ENCODE results near the gene METAP1D.

Gene METAP1D

DNA sequence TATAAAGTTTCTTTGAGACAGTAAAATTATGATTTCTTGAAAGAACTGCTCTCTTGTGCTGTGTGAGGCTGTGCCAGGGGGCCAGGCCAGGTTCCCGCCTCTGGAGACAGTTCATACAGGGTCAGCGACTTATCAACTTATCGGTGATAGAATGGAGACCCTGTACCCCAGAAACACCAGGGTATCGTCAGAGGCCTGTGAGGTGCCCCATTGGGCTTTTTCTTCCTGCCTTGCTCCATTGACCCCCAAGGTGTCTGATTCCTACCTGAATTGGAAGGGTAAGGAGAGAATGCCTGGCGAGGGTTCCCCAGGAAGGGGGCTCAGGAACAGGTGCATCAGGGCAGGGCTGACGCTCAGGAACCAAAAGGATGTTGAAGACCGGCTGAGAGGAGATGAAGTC, 89.9 kb downstream of the METAP1D start:
- TF ChIP-seq, protein P1, sequence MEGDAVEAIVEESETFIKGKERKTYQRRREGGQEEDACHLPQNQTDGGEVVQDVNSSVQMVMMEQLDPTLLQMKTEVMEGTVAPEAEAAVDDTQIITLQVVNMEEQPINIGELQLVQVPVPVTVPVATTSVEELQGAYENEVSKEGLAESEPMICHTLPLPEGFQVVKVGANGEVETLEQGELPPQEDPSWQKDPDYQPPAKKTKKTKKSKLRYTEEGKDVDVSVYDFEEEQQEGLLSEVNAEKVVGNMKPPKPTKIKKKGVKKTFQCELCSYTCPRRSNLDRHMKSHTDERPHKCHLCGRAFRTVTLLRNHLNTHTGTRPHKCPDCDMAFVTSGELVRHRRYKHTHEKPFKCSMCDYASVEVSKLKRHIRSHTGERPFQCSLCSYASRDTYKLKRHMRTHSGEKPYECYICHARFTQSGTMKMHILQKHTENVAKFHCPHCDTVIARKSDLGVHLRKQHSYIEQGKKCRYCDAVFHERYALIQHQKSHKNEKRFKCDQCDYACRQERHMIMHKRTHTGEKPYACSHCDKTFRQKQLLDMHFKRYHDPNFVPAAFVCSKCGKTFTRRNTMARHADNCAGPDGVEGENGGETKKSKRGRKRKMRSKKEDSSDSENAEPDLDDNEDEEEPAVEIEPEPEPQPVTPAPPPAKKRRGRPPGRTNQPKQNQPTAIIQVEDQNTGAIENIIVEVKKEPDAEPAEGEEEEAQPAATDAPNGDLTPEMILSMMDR (IDR thresholded peaks at IDR 0.05; ENCODE audit: low read depth, low read length) = no peak
- DNase-seq (ENCODE audit: extremely low read depth, low read depth) = no peak

DNA sequence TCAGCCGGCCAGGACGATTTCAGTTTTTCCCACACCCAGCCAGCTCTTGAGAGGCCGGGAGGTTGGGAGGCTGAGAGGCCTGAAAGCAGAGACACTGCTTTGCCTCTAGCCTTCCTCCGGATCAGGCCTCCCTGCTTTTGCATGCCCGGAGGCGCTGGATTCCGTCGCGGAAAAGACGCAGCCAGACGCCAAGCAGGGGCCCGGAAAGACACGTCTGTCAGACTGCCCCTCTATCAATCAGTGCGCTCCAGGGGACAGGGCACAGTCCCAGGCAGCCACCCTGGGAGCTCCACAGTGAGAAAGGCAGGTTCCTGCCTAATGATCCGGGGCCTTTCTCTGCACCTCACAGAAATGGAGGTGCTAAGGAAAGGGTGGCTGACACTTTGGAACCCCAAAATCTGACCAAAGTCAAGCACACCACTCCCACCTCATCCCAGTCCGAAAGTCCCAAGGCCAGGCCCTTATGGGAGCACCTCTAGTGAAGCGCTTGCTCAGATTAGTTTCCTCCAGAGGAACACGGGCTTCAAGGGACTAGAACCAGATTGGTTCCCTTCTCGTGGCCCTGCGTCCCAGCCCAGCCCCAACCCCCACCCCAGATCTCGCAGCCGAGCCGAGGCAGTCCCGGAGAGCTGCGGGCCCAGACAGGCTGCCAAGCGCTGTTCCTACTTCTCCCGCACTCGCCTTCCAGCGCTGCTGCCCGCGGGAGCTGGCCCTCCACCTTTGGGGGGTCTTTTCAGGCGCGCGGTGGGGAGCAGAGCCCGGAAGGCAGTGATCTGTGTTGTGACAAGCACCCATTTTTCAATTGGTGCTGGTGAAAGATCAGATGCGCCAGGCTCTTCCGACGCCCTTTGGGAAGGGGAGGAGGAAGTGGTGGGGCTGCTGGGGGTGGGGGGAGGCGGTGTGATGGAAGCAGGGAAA, 90.5 kb downstream of the METAP1D start:
- DNase-seq (ENCODE audit: extremely low read depth, low read depth) = no peak
- TF ChIP-seq, protein P1 (IDR thresholded peaks at IDR 0.05; ENCODE audit: low read depth, low read length) = peak; percentile 1; the same call in 1 of the 2 replicates

DNA sequence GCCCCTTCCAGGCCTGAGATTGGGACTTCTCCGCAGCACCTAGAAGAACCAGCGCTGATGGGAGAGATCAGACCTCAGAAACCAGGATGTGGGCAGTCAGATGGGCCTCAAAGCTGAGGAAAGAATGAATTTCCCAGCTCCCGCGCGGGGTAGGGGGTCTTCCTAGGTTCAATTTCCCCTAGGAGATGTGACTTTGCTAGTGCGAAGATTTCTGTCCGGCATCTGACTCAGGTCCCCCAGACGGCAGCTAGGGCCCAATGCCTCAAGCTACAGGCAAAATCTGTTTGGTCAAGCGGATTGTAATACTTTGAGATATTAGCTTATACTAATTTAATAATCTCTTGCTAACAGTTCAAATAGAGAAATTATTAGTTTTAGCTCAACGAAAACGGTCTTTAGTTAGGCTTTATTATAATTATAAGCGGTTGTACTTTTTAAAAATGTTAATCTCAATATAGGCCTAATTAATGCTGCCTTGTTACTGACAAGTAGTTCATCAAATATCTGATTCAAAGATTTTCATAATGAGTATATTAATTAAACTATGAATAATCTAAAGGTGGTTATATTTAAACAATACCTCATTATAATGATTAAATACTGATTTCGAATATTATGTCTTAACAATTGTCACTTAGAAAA, 91.4 kb downstream of the METAP1D start:
- DNase-seq (ENCODE audit: extremely low read depth, low read depth) = no peak
- TF ChIP-seq, protein P1 (IDR thresholded peaks at IDR 0.05; ENCODE audit: low read depth, low read length) = no peak

DNA sequence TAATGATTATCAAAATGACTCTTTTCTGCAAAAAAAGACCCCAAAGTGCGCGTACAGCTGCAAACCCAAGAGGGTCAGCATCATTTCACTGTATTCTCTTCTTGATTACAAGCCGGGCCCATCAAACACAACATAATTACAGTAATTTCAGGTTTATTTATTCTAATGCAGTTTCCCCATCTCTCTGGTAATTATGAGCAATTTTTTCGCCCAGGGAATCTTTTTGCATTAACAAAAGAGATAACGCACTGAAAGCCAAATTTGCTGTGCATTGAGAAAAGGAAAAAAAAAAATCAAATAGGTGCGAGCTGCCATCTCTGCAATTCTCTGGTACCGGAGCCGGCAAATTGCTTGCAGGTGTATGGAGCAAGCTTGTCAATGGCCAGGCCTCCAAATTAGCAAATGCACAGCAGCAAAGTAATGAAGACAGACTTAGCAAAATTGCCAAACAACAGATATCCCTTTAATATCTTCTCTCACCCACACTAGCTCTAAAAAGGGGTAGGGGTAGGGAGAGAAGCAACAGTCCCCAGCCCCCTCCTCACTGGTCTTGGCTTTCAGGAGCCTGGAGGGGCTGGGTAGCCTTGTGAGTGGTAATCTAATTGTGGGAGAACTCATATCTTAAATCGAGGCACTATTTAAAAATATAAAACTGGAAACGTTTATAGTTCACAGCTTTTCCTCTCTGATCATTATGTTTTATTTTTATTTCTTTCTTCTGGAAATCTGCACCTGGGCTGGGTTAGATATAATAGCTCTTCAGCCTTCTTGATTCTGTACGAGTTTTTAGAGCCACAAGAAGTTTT, 92.2 kb downstream of the METAP1D start:
- TF ChIP-seq, protein P1 (IDR thresholded peaks at IDR 0.05; ENCODE audit: low read depth, low read length) = no peak
- no peak for DNase-seq (ENCODE audit: extremely low read depth, low read depth)

DNA sequence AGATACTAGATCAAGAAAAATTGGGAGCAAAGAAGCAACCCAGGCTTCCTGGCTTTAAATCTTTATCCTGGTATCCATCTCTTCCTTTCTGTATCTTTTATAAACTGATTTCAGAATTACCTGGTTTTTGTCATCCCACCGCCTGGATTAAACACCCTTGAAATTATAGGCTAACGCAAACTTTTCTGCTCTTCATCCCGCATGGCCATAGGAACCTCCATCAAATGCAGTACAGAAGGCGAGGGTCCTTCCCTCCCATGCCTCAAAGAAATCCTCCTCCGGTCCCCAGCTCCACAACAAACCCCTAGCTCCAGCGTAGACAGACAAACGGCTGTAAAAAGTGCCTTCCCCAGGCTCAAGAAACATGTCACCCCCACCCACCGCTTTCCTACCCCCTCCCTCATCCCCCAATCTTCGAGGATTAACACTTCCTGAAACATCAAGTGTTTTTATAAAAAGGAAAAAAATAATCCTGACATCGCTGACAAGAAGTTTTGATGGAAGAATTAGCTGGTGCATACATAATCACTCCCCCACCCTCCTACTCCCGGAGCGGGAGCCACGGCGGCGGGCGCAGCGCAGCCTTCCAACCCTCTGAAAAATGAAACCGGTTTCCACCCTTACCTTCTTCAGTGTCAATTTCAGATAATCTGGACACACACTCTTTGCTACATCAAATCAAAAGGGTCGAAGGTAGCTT, 93.1 kb downstream of the METAP1D start:
- TF ChIP-seq, protein P1 (IDR thresholded peaks at IDR 0.05; ENCODE audit: low read depth, low read length) = no peak
- no peak for DNase-seq (ENCODE audit: extremely low read depth, low read depth)

DNA sequence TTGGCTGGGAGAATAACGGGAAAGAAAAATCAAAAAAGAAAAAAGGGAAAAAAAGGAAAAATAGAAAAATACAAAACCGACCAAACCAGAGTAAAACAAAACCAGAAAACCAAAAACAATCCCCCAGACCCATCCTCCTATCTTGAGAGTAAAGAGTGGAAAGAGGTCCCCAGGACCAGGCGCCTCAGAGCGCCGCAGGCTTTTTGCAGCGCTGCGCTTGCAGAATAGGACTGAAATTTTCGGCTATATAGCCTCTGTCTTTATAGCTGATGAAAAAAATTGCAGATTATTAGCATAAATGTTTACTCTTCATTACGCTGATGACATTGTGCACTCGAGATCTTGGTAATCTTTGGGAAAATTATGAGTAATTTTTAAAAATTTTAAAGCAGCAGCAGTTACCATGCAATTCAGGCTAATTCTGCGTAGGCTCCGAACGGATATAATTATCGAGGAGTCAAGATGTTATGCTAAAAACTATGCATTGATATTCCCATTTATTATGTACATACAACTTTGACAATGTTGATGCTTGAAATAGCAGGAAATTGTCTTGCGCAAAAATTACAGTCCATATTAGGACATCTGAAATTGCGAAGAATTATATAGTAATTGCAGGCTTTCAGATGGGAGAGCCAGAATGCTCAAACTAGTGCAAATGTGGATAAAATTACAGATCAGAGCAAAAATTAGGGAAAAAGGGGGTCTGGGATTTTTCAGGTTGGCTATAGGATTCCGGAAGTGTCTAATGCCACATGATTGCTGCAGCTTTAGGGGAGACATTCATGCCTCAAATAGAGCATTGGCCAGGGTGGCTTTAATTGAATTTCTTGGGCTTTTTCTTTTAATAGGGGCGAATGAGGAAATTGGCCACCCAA, 93.9 kb downstream of the METAP1D start:
- no peak for DNase-seq (ENCODE audit: extremely low read depth, low read depth)
- TF ChIP-seq, protein P1 (IDR thresholded peaks at IDR 0.05; ENCODE audit: low read depth, low read length) = no peak

All from AG09319 (cell line).